Activated naive CD4-positive, alpha-beta T cell treated with anti-CD3 and anti-CD28 coated beads, Interleukin-2, amount 10 ng/mL, durations not matched to agents 7 days and 5 days (primary cell): ENCODE data around the gene ETV5.

ENCODE experiments used
- CTCF ChIA-PET: fragments of 350-600 bp; sonication (Branson Sonifier 250); formaldehyde crosslinking; loops from one replicate; lab custom pipeline; 2021; ENCODE audit warnings: antibody characterized with exemption; lab: Charles Lee
- DNase-seq: peaks from one replicate; pipeline ENCODE4 v3.0.0-alpha.2; 2020
- H3K27ac Mint-ChIP-seq: one replicate; pipeline ENCODE4 v1.8.0; 2021; ENCODE audit warnings: mild to moderate bottlenecking, moderate library complexity, mixed read lengths
- H3K27me3 Mint-ChIP-seq: one replicate; pipeline ENCODE4 v1.8.0; 2021; ENCODE audit warnings: mild to moderate bottlenecking, mixed read lengths
- H3K36me3 Mint-ChIP-seq: one replicate; pipeline ENCODE4 v1.8.0; 2021; ENCODE audit warnings: mixed read lengths
- H3K4me1 Mint-ChIP-seq: one replicate; pipeline ENCODE4 v1.8.0; 2021; ENCODE audit warnings: mixed read lengths
- H3K4me3 Mint-ChIP-seq: one replicate; pipeline ENCODE4 v1.8.0; 2021; ENCODE audit warnings: mild to moderate bottlenecking, moderate library complexity, mixed read lengths
- H3K9me3 Mint-ChIP-seq: one replicate; pipeline ENCODE4 v1.8.0; 2021; ENCODE audit warnings: mixed read lengths

The ETV5 gene

DNA sequence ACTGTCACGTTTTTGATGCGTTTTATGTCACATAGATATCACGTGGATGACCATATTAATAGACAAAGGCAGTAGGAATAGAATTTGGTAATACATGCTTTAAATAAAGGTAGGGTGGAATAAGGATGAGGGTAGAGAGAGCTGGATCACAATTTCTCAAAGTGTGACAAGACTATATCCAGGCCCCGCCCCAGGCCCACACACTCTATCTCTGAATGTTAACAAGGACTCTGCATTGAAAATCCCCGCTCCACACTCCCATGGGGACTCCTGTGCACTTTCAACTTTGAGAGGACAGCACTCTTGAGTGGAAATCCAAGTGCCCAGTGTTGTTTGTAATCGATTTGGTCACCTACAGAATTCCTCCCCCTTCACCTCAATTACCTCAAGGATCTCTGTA lies 31.4 kb downstream of the ETV5 start:
- Mint-ChIP-seq H3K36me3 (no peaks in the 10 kb centered on the region), H3K27ac (no peak overlapping the region), H3K4me1 (no peaks in the 10 kb centered on the region), H3K4me3 (no peak overlapping the region), H3K9me3 (peaks cover 2% of the 10 kb centered on the region), H3K27me3 (peaks cover 28% of the 10 kb centered on the region)
- CTCF ChIA-PET = no interaction called here
- DNase-seq = no peak

- CTCF ChIA-PET = no interaction called here
- DNase-seq = no peak
- Mint-ChIP-seq H3K4me3 (no peak overlapping the region), H3K4me1 (no peaks in the 10 kb centered on the region), H3K27ac (no peak overlapping the region), H3K36me3 (no peaks in the 10 kb centered on the region), H3K27me3 (peaks cover 24% of the 10 kb centered on the region), H3K9me3 (peaks cover 2% of the 10 kb centered on the region)
These were observed 32.8 kb downstream of the ETV5 start for GRCh38 chr3:186075931-186076567.

- no peaks in the 10 kb centered on the region for H3K36me3 Mint-ChIP-seq
- H3K27me3 Mint-ChIP-seq = peaks cover 19% of the 10 kb centered on the region
- H3K27ac Mint-ChIP-seq = no peak overlapping the region
- peaks cover 2% of the 10 kb centered on the region for H3K9me3 Mint-ChIP-seq
- H3K4me1 Mint-ChIP-seq = no peaks in the 10 kb centered on the region
- no peak overlapping the region for H3K4me3 Mint-ChIP-seq
- DNase-seq = no peak
- CTCF ChIA-PET = no interaction called here
These were observed 33.4 kb downstream of the ETV5 start for GRCh38 chr3:186075489-186075888.

DNA sequence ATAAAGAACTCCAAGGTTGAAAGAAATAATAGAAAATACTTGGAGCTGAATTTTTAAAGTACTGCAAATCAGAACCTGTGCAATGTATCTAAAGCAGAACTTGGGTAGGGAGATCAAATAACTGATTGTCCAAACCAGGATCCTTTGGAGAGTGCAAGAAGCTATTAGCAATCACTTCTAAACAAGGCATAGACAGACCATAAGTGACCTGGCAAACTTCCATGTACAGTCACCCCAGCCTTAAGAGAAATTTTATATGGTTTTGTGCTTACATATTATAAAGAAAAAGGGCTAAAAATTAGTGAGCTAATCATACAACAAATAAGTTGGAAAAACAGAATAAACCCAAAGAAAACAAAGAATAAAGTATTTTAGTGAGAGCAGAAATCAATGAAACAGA lies 35.2 kb downstream of the ETV5 start:
- peaks cover 2% of the 10 kb centered on the region for H3K9me3 Mint-ChIP-seq
- no peak overlapping the region for H3K4me3 Mint-ChIP-seq
- H3K27ac Mint-ChIP-seq = no peak overlapping the region
- peaks cover 5% of the 10 kb centered on the region for H3K4me1 Mint-ChIP-seq
- no peak for DNase-seq
- CTCF ChIA-PET = no interaction called here
- H3K36me3 Mint-ChIP-seq = no peaks in the 10 kb centered on the region
- peaks cover 19% of the 10 kb centered on the region for H3K27me3 Mint-ChIP-seq

- no peak overlapping the region for H3K4me3 Mint-ChIP-seq
- H3K27ac Mint-ChIP-seq = no peak overlapping the region
- no peak for DNase-seq
- peaks cover 2% of the 10 kb centered on the region for H3K9me3 Mint-ChIP-seq
- peaks cover 9% of the 10 kb centered on the region for H3K27me3 Mint-ChIP-seq
- no peaks in the 10 kb centered on the region for H3K36me3 Mint-ChIP-seq
- peaks cover 19% of the 10 kb centered on the region for H3K4me1 Mint-ChIP-seq
- CTCF ChIA-PET = interaction anchor here (1.2 kb wide), 1 partner anchor 127 kb away, joined by 3 read pairs; no protein-coding TSS in a partner anchor
These were observed 37.9 kb downstream of the ETV5 start for GRCh38 chr3:186070996-186071395.

GRCh38 chr3:186070550-186070949 lies 38.3 kb downstream of the ETV5 start:
- no peak overlapping the region for H3K27ac Mint-ChIP-seq
- no peak for DNase-seq

DNA sequence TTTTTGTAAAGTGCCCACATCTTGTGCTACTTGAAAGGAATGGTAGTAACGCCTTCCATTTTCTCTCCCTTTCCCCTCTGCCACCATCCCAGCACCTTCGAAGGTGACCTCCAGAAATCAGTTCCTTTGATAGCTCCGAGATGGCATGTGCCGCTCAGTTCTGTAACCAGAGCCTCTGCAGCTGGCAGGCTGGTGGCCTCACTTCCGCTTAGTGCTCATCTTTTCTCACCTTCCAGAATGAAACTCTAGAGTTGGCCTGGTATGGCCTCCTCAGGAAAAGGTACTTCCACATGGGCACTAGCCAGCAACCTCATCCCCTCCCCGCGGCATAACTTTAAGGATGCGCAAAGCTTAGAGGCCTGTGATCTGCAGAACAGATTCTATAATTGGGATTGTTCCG lies 38.8 kb downstream of the ETV5 start:
- CTCF ChIA-PET = interaction anchor here (0.6 to 1.2 kb wide), 2 partner anchors 56 to 127 kb away, joined by 3 read pairs; no protein-coding TSS in a partner anchor
- peaks cover 19% of the 10 kb centered on the region for H3K4me1 Mint-ChIP-seq
- H3K9me3 Mint-ChIP-seq = peaks cover 2% of the 10 kb centered on the region
- H3K27ac Mint-ChIP-seq = no peak overlapping the region
- H3K36me3 Mint-ChIP-seq = no peaks in the 10 kb centered on the region
- no peak for DNase-seq
- no peak overlapping the region for H3K4me3 Mint-ChIP-seq
- H3K27me3 Mint-ChIP-seq = peaks cover 17% of the 10 kb centered on the region

More at GRCh38 chr3:186070550-186070949, 38.3 kb downstream of the ETV5 start:
- H3K9me3 Mint-ChIP-seq = peaks cover 2% of the 10 kb centered on the region
- H3K36me3 Mint-ChIP-seq = no peaks in the 10 kb centered on the region
- H3K27me3 Mint-ChIP-seq = peaks cover 13% of the 10 kb centered on the region
- CTCF ChIA-PET = interaction anchor here (0.6 to 1.2 kb wide), 2 partner anchors 56 to 127 kb away, joined by 3 read pairs; no protein-coding TSS in a partner anchor
- H3K4me3 Mint-ChIP-seq = no peak overlapping the region
- peaks cover 19% of the 10 kb centered on the region for H3K4me1 Mint-ChIP-seq

GRCh38 chr3:186069199-186069598 lies 39.7 kb downstream of the ETV5 start:
- Mint-ChIP-seq H3K4me3 (no peak overlapping the region), H3K27ac (no peak overlapping the region), H3K9me3 (no peaks in the 10 kb centered on the region), H3K4me1 (peaks cover 19% of the 10 kb centered on the region), H3K36me3 (no peaks in the 10 kb centered on the region), H3K27me3 (peaks cover 26% of the 10 kb centered on the region)
- no peak for DNase-seq
- CTCF ChIA-PET = no interaction called here

DNA sequence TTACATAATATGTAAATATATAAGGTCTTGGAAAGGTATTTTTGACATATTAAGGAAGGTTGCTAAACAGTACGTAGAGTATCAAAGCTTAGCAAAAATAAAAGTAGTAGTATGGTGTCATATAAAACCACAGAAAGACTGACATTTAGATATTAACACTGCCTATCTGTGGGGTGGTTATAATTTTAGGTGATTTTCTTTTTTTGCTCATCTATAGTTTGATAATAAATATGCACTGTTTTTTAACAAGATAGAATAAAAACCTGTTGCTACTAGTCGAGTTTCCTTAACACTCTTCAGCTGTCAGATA lies 40.7 kb downstream of the ETV5 start:
- Mint-ChIP-seq H3K4me3 (no peak overlapping the region), H3K27ac (no peak overlapping the region), H3K36me3 (no peaks in the 10 kb centered on the region), H3K27me3 (peaks cover 31% of the 10 kb centered on the region), H3K9me3 (no peaks in the 10 kb centered on the region), H3K4me1 (peaks cover 19% of the 10 kb centered on the region)
- no peak for DNase-seq
- CTCF ChIA-PET = interaction anchor here (1.1 kb wide), 1 partner anchor 546 kb away, joined by 4 read pairs; no protein-coding TSS in a partner anchor

DNA sequence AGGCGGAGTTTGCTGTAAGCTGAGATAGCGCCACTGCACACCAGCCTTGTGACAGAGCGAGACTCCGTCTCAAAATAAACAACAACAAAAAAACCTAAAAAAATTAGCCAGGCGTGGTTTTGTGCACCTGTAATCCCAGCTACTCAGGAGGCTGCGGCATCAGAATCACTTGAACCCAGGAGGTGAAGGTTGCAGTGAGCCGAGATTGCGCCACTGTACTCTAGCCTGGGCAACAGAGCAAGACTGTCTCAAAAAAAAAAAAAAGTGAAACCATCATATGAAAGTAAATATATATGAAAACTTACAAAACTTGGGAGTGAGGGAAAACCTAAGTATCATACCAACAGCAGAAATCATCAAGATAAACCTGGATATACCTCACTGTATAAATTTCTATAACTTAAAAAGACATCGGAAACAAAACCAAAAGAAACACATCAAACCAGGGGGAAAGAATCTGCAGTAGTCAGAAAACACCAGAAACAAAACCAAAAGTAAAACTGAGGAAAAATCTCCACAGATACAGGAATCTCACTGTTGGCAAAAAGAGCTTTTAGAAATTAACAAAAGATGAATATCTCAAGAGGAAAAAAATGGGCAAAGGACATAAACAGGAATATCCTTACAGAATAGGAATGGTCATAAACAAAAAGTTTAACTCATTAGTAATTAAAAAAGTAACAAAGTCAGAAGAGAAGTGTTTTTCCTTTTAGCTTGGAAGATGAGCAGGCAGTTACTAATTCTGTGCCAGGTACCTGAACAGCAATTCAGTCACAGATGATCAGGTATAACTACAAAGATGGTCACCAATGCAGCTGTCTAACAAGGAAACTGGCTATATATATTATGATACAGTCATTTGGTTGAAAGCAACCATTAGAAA lies 41.3 kb downstream of the ETV5 start:
- Mint-ChIP-seq H3K4me3 (peak overlapping the region; percentile 58), H3K4me1 (peaks cover 19% of the 10 kb centered on the region), H3K36me3 (no peaks in the 10 kb centered on the region), H3K27ac (peak overlapping the region; percentile 73), H3K9me3 (no peaks in the 10 kb centered on the region), H3K27me3 (peaks cover 32% of the 10 kb centered on the region)
- DNase-seq = peak; percentile 43
- CTCF ChIA-PET = interaction anchor here (0.6 to 1.1 kb wide), 3 partner anchors 50 to 547 kb away, joined by 3 to 4 read pairs (median 3); no protein-coding TSS in a partner anchor

DNA sequence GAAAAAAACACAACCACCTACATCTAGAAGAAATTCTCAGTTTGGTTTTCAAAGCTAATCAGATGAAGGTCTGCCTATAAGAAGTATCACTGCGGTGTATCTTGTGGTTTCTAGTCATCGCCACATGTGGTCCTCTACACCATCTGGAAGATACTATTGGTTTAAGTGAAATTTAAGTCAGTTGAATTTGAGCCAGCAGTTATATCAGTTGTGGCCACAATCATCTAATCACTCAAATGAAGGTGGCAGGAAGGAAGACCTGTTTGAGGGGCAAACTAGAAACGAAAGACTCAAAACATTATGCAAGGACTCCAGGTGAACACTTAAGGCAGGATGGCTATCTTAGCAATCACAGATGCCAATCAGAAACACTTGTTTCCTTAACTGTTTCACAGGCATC lies 48.7 kb downstream of the ETV5 start:
- CTCF ChIA-PET = interaction anchor here (1.7 kb wide), 3 partner anchors 77 to 117 kb away, joined by 4 to 6 read pairs (median 4); no protein-coding TSS in a partner anchor
- peaks cover 12% of the 10 kb centered on the region for H3K4me1 Mint-ChIP-seq
- H3K27ac Mint-ChIP-seq = no peak overlapping the region
- H3K27me3 Mint-ChIP-seq = peaks cover 67% of the 10 kb centered on the region
- DNase-seq = peak; percentile 46
- no peaks in the 10 kb centered on the region for H3K9me3 Mint-ChIP-seq
- no peak overlapping the region for H3K4me3 Mint-ChIP-seq
- H3K36me3 Mint-ChIP-seq = no peaks in the 10 kb centered on the region

- Mint-ChIP-seq H3K9me3 (no peaks in the 10 kb centered on the region), H3K27ac (no peak overlapping the region), H3K4me3 (no peak overlapping the region), H3K4me1 (peaks cover 12% of the 10 kb centered on the region), H3K36me3 (no peaks in the 10 kb centered on the region), H3K27me3 (peaks cover 64% of the 10 kb centered on the region)
- no peak for DNase-seq
- CTCF ChIA-PET = interaction anchor here (1.7 kb wide), 1 partner anchor 76 kb away, joined by 4 read pairs; no protein-coding TSS in a partner anchor
These were observed 49.7 kb downstream of the ETV5 start for GRCh38 chr3:186059192-186059591.

- peaks cover 12% of the 10 kb centered on the region for H3K4me1 Mint-ChIP-seq
- CTCF ChIA-PET = no interaction called here
- no peak overlapping the region for H3K27ac Mint-ChIP-seq
- H3K9me3 Mint-ChIP-seq = no peaks in the 10 kb centered on the region
- DNase-seq = no peak
- H3K27me3 Mint-ChIP-seq = peaks cover 64% of the 10 kb centered on the region
- no peak overlapping the region for H3K4me3 Mint-ChIP-seq
- no peaks in the 10 kb centered on the region for H3K36me3 Mint-ChIP-seq
These were observed 50.7 kb downstream of the ETV5 start for GRCh38 chr3:186058225-186058624.

- H3K27me3 Mint-ChIP-seq = peaks cover 60% of the 10 kb centered on the region
- DNase-seq = no peak
- peaks cover 12% of the 10 kb centered on the region for H3K4me1 Mint-ChIP-seq
- no peak overlapping the region for H3K27ac Mint-ChIP-seq
- H3K9me3 Mint-ChIP-seq = no peaks in the 10 kb centered on the region
- no peak overlapping the region for H3K4me3 Mint-ChIP-seq
- no peaks in the 10 kb centered on the region for H3K36me3 Mint-ChIP-seq
- CTCF ChIA-PET = no interaction called here
These were observed 51.3 kb downstream of the ETV5 start for GRCh38 chr3:186057594-186057993.
